HG02884 (cell line): ENCODE results near the gene GLRX2.
"Not testable (repeated sequence)": the region's sequence is repeated elsewhere in the genome, so short reads cannot be mapped to it uniquely, and the experiment has no call there.

ENCODE experiments used
- ATAC-seq: cut with Tn5 transposase; IDR thresholded peaks from one replicate; pipeline ENCODE4 v1.9.1; 2021; ENCODE audit warnings: mild to moderate bottlenecking, moderate library complexity; ENCODE audit not compliant: unreplicated experiment

GLRX2 gene

GRCh38 chr1:193104907-193105820, at the start of gene GLRX2:
Gene GLRX2 (minus strand): TSS chr1:193105414. CDS start chr1:193105382, 32 bp downstream.
- peak; percentile 85 for ATAC-seq

- ATAC-seq = no peak
These were observed 39.8 kb upstream of the GLRX2 start for GRCh38 chr1:193144999-193145398.

- ATAC-seq = no peak
These were observed 39.2 kb upstream of the GLRX2 start for GRCh38 chr1:193144361-193144938.

GRCh38 chr1:193143285-193143684, 38.1 kb upstream of the GLRX2 start:
- ATAC-seq = no peak

- ATAC-seq = no peak
These were observed 37.2 kb upstream of the GLRX2 start for GRCh38 chr1:193142409-193142808.

- ATAC-seq = no peak
These were observed 36.6 kb upstream of the GLRX2 start for GRCh38 chr1:193141804-193142203.

- no peak for ATAC-seq
These were observed 35.0 kb upstream of the GLRX2 start for GRCh38 chr1:193140254-193140653.

GRCh38 chr1:193131266-193131860, 26.1 kb upstream of the GLRX2 start:
- peak; percentile 65 for ATAC-seq

GRCh38 chr1:193125369-193125768, 20.2 kb upstream of the GLRX2 start:
- no peak for ATAC-seq

- no peak for ATAC-seq
These were observed 18.5 kb upstream of the GLRX2 start for GRCh38 chr1:193123751-193124150.

GRCh38 chr1:193121616-193122593, 16.7 kb upstream of the GLRX2 start, which contains the start of gene CDC73:
Gene CDC73 (plus strand): TSS chr1:193122031. CDS start chr1:193122201, 170 bp downstream.
- ATAC-seq = peak; percentile 91

- no peak for ATAC-seq
These were observed 15.5 kb upstream of the GLRX2 start for GRCh38 chr1:193120604-193121166.

- no peak for ATAC-seq
These were observed 13.9 kb upstream of the GLRX2 start for GRCh38 chr1:193118803-193119730.

GRCh38 chr1:193118194-193118593, 13.0 kb upstream of the GLRX2 start:
- ATAC-seq = no peak

GRCh38 chr1:193117167-193117566, 12.0 kb upstream of the GLRX2 start:
- not testable (repeated sequence) for ATAC-seq

GRCh38 chr1:193115629-193116227, 10.5 kb upstream of the GLRX2 start:
- no peak for ATAC-seq

GRCh38 chr1:193114485-193115095, 9.4 kb upstream of the GLRX2 start:
- ATAC-seq = no peak

- no peak for ATAC-seq
These were observed 8.7 kb upstream of the GLRX2 start for GRCh38 chr1:193113992-193114332.
